HCT116 (cell line): ENCODE results near the gene RPL4. TPM values are rescaled to one million over a fixed set of nuclear protein-coding genes. Genes with fewer than 3 reads are reported as not detected.
A peak's percentile ranks its signal among the peaks of the same experiment; 100 is the strongest.
"Not testable (repeated sequence)": the region's sequence is repeated elsewhere in the genome, so short reads cannot be mapped to it uniquely, and the experiment has no call there.

Experiments
- ATAC-seq: fragments of 200-7000 bp; cut with Tn5 transposase; 2 replicates; pipeline ENCODE4 v1.9.1; 2020; ENCODE audit warnings: mild to moderate bottlenecking, moderate library complexity
- BruUV-seq: library from RNA; stranded (reverse); fragments of 400-500 nt; replicated peaks from 2 replicates; lab custom pipeline; 2021; lab: Mats Ljungman, UMichigan
- CTCF ChIA-PET: fragments of 300-600 bp; sonication (Branson Sonifier 250); formaldehyde crosslinking; loops from one replicate; lab custom pipeline; 2021; ENCODE audit warnings: antibody characterized with exemption; lab: Charles Lee
- POLR2A ChIA-PET: fragments of 300-600, 350-600 bp; sonication (Branson Sonifier 250); formaldehyde crosslinking; loops from one replicate; lab custom pipeline; 2021; ENCODE audit warnings: antibody characterized with exemption; lab: Charles Lee
- RAD21 ChIA-PET, 2 experiments: fragments of 300-600 bp; sonication (Branson Sonifier 250); formaldehyde crosslinking; loops; one replicate each; lab custom pipeline; 2023; ENCODE audit warnings: low total read pairs in 2 of 2; ENCODE audit not compliant: uncharacterized antibody in 2 of 2, unreplicated experiment in 2 of 2, low non-redundant PET in 1 of 2; lab: Charles Lee
- DNase-seq: peaks from one replicate; pipeline ENCODE4 v3.0.0-alpha.2; 2010; ENCODE audit warnings: low read depth, low spot score
- H2AFZ ChIP-seq: fragments of 200-600 bp; shearing (Covaris generic), sonication (generic); 2 replicates; pipeline ENCODE4 v1.6.1; 2017; ENCODE audit warnings: low read depth, mixed run types, mixed read lengths, antibody characterized with exemption, low read length; ENCODE audit not compliant: poor library complexity, severe bottlenecking
- H3K27ac ChIP-seq: 2 replicates; pipeline ENCODE4 v1.5.1; 2012; ENCODE audit warnings: low read depth, low read length
- H3K27me3 ChIP-seq: fragments of 200-600 bp; sonication (generic); 2 replicates; pipeline ENCODE4 v1.6.1; 2016; ENCODE audit warnings: mixed run types, low read length, mixed read lengths; ENCODE audit not compliant: insufficient read depth
- H3K36me3 ChIP-seq, 2 experiments: fragments of 200-500 bp in 1 of 2; fragments of 200-600 bp in 1 of 2; sonication (Bioruptor generic) in 1 of 2; sonication (generic) in 1 of 2; 2 replicates each; pipeline versions ENCODE4 v1.5.1 to v1.6.1; 2014 to 2016; ENCODE audit warnings: low read length in 2 of 2, inconsistent platforms in 1 of 2, mixed read lengths in 1 of 2, mixed run types in 1 of 2; ENCODE audit not compliant: insufficient read depth in 2 of 2, control insufficient read depth in 1 of 2
- H3K4me1 ChIP-seq, 2 experiments: fragments of 200-600 bp in 1 of 2; sonication (generic) in 1 of 2; 2 replicates each; pipeline versions ENCODE4 v1.5.1 to v1.6.1; 2012 to 2017; ENCODE audit warnings: low read length in 2 of 2, inconsistent platforms in 1 of 2, mild to moderate bottlenecking in 1 of 2, mixed read lengths in 1 of 2, mixed run types in 1 of 2, moderate library complexity in 1 of 2; ENCODE audit not compliant: insufficient read depth in 2 of 2, control insufficient read depth in 1 of 2
- H3K4me2 ChIP-seq: fragments of 200-600 bp; sonication (generic); 2 replicates; pipeline ENCODE4 v1.6.1; 2017; ENCODE audit warnings: mixed run types, low read length, mixed read lengths
- H3K4me3 ChIP-seq, 2 experiments: fragments of 200-600 bp in 1 of 2; sonication (generic) in 1 of 2; replicated peaks in 1 of 2; 2 replicates each; pipeline ENCODE4 v1.5.1; 2011 to 2016; ENCODE audit warnings: low read length in 2 of 2, control low read depth in 1 of 2, low read depth in 1 of 2, mild to moderate bottlenecking in 1 of 2, mixed read lengths in 1 of 2, mixed run types in 1 of 2
- H3K79me2 ChIP-seq: fragments of 200-600 bp; sonication (generic); 2 replicates; pipeline ENCODE4 v1.6.1; 2017; ENCODE audit warnings: mild to moderate bottlenecking, mixed run types, low read length, moderate library complexity, mixed read lengths; ENCODE audit not compliant: insufficient read depth
- H3K9ac ChIP-seq: fragments of 200-600 bp; sonication (generic); 2 replicates; pipeline ENCODE4 v1.6.1; 2016; ENCODE audit warnings: low read length, mixed read lengths
- H3K9me2 ChIP-seq: fragments of 200-600 bp; sonication (generic), shearing (Covaris generic); 2 replicates; pipeline ENCODE4 v1.6.1; 2017; ENCODE audit warnings: mixed run types, mild to moderate bottlenecking, moderate library complexity; ENCODE audit not compliant: insufficient read depth
- H3K9me3 ChIP-seq, 2 experiments: fragments of 200-500 bp in 1 of 2; fragments of 200-600 bp in 1 of 2; sonication (Bioruptor generic) in 1 of 2; sonication (generic) in 1 of 2; 2 replicates each; pipeline ENCODE4 v1.6.1; 2014 to 2017; ENCODE audit warnings: low read length in 2 of 2, mixed read lengths in 2 of 2, inconsistent platforms in 1 of 2, low read depth in 1 of 2, mild to moderate bottlenecking in 1 of 2, mixed run types in 1 of 2, moderate library complexity in 1 of 2; ENCODE audit not compliant: control insufficient read depth in 1 of 2, insufficient read depth in 1 of 2
- H4K20me1 ChIP-seq: fragments of 200-600 bp; sonication (generic), shearing (Covaris generic); 2 replicates; pipeline ENCODE4 v1.6.1; 2017; ENCODE audit warnings: mixed run types, mild to moderate bottlenecking, moderate library complexity; ENCODE audit not compliant: insufficient read depth
- ATF3 ChIP-seq: IDR thresholded peaks from 2 replicates; pipeline ENCODE4 v1.6.1; 2012
- CBX3 ChIP-seq: IDR thresholded peaks from 2 replicates; pipeline ENCODE4 v1.6.1; 2012; ENCODE audit warnings: low read depth
- CEBPB ChIP-seq: IDR thresholded peaks from 2 replicates; pipeline ENCODE4 v1.6.1; 2012; ENCODE audit warnings: low read depth
- EGR1 ChIP-seq: IDR thresholded peaks from 2 replicates; pipeline ENCODE4 v1.6.1; 2012; ENCODE audit warnings: low read depth
- ELF1 ChIP-seq: IDR thresholded peaks from 2 replicates; pipeline ENCODE4 v1.6.1; 2012; ENCODE audit warnings: low read depth, borderline replicate concordance
- EZH2 ChIP-seq: fragments of 200-600 bp; sonication (generic); IDR thresholded peaks from 2 replicates; pipeline ENCODE4 v1.6.1; 2017; ENCODE audit warnings: antibody characterized with exemption, mixed run types
- EZH2phosphoT487 ChIP-seq: fragments of 200-600 bp; IDR thresholded peaks from 2 replicates; pipeline ENCODE4 v1.6.1; 2018; ENCODE audit warnings: antibody characterized with exemption, borderline replicate concordance
- FOSL1 ChIP-seq: IDR thresholded peaks from 2 replicates; pipeline ENCODE4 v1.6.1; 2012; ENCODE audit warnings: low read depth
- JUND ChIP-seq: IDR thresholded peaks from 2 replicates; pipeline ENCODE4 v1.6.1; 2012
- POLR2A ChIP-seq: IDR thresholded peaks from 2 replicates; pipeline ENCODE4 v1.7.0; 2011; ENCODE audit warnings: borderline replicate concordance; ENCODE audit not compliant: insufficient read depth, insufficient read length; ENCODE audit errors: extremely low read depth
- POLR2AphosphoS5 ChIP-seq: IDR thresholded peaks from 2 replicates; pipeline ENCODE4 v1.6.1; 2011; ENCODE audit warnings: mild to moderate bottlenecking, low read depth, low read length, moderate library complexity
- RAD21 ChIP-seq: IDR thresholded peaks from 2 replicates; pipeline ENCODE4 v1.6.1; 2012; ENCODE audit warnings: low read depth, mild to moderate bottlenecking
- SIN3A ChIP-seq: IDR thresholded peaks from 2 replicates; pipeline ENCODE4 v1.6.1; 2012; ENCODE audit warnings: low read depth
- SP1 ChIP-seq: IDR thresholded peaks from 2 replicates; pipeline ENCODE4 v1.6.1; 2012; ENCODE audit warnings: low read depth
- YY1 ChIP-seq: IDR thresholded peaks from 2 replicates; pipeline ENCODE4 v1.6.1; 2011; ENCODE audit warnings: low read length, low read depth, moderate library complexity, mild to moderate bottlenecking; ENCODE audit not compliant: insufficient replicate concordance; ENCODE audit errors: extremely low read depth
- ZBTB33 ChIP-seq: IDR thresholded peaks from 2 replicates; pipeline ENCODE4 v1.6.1; 2011; ENCODE audit warnings: mild to moderate bottlenecking, low read length, moderate library complexity; ENCODE audit not compliant: insufficient replicate concordance; ENCODE audit errors: extremely low read depth
- ZFX ChIP-seq: fragments of 450-650 bp; IDR thresholded peaks from 2 replicates; pipeline ENCODE4 v1.6.1; 2017
- intact Hi-C: fragments of 100-400 bp; cut with micrococcal nuclease; formaldehyde crosslinking; loops from 2 replicates; pipeline ENCODE4 v1.10.0; 2022
- total RNA-seq: library from RNA; stranded (reverse); gene quantifications from one replicate; pipeline ENCODE4 v1.2.1, GENCODE V29; 2021; ENCODE audit not compliant: unreplicated experiment

Gene RPL4
- total RNA-seq, 1 experiment from 2014 or later: 3,818 TPM

- Histone ChIP-seq H3K27ac (peak overlapping the region; percentile 58; the same call in 1 of the 2 replicates), H2AFZ (no peak overlapping the region), H3K9me2 (no peaks in the 10 kb centered on the region), H3K79me2 (no peaks in the 10 kb centered on the region), H3K4me1 (peaks cover 31 to 51% of the 10 kb centered on the region in 2 experiments), H4K20me1 (no peaks in the 10 kb centered on the region), H3K9ac (peak overlapping the region; percentile 29), H3K9me3 (no peaks in the 10 kb centered on the region), H3K4me3 (peak overlapping the region in 1 of 2 experiments; percentile 0; a peak in 1 of 4 replicates), H3K4me2 (peak overlapping the region; percentile 60), H3K27me3 (no peaks in the 10 kb centered on the region), H3K36me3 (no peaks in the 10 kb centered on the region)
- RAD21 ChIA-PET: interaction anchor here in 1 of 2 experiments (0.6 to 0.7 kb wide), 2 partner anchors 157 to 666 kb away, joined by 3 to 4 read pairs; no protein-coding TSS in a partner anchor
- CTCF ChIA-PET: no interaction called here
- no peak for DNase-seq
- TF ChIP-seq ZFX: no peak
- no peak for TF ChIP-seq EZH2phosphoT487
- TF ChIP-seq ELF1: no peak
- TF ChIP-seq RAD21: no peak
- TF ChIP-seq ATF3: no peak
- TF ChIP-seq JUND: no peak
- no peak for TF ChIP-seq YY1
- 0 out of 2 replicates have a peak, but pooled peaks have one; percentile 12 for TF ChIP-seq CBX3
- TF ChIP-seq SP1: no peak; the same call in 1 of the 2 replicates
- no peak for TF ChIP-seq SIN3A
- TF ChIP-seq POLR2A: no peak
- TF ChIP-seq FOSL1: peak; percentile 59
- TF ChIP-seq EZH2: no peak
- TF ChIP-seq POLR2AphosphoS5: no peak
- peak; percentile 65 for TF ChIP-seq CEBPB
- TF ChIP-seq EGR1: peak; percentile 47; the same call in 1 of the 2 replicates
- TF ChIP-seq ZBTB33: no peak
- no TSS peak for BruUV-seq
- peak; percentile 57 for ATAC-seq
- intact Hi-C loops: no loop called here
- POLR2A ChIA-PET: interaction anchor here (1.5 kb wide), 1 partner anchor 9 kb away, joined by 7 read pairs; no protein-coding TSS in a partner anchor
Measured at GRCh38 chr15:66461917-66462316, 42.7 kb downstream of the RPL4 start.

GRCh38 chr15:66461294-66461693 lies 43.4 kb downstream of the RPL4 start:
- H3K27ac ChIP-seq: peak overlapping the region; percentile 58; the same call in 1 of the 2 replicates
- H3K36me3 ChIP-seq, intact Hi-C loops, H2AFZ ChIP-seq, ATAC-seq, BruUV-seq, H3K9me3 ChIP-seq, DNase-seq, RAD21 ChIA-PET, H3K4me3 ChIP-seq, H3K9me2 ChIP-seq, H4K20me1 ChIP-seq, H3K79me2 ChIP-seq, H3K27me3 ChIP-seq, CTCF ChIA-PET: not testable (repeated sequence)
- POLR2A ChIA-PET: interaction anchor here (1.5 kb wide), 1 partner anchor 10 kb away, joined by 7 read pairs; no protein-coding TSS in a partner anchor
- peaks cover 36 to 56% of the 10 kb centered on the region in 2 experiments for H3K4me1 ChIP-seq
- peak overlapping the region; percentile 29; the same call in 1 of the 2 replicates for H3K9ac ChIP-seq
- peak overlapping the region; percentile 60 for H3K4me2 ChIP-seq
